Type B pancreatic cell (in vitro differentiated cells): ENCODE results near the gene SCN9A. TPM values are rescaled to one million over a fixed set of nuclear protein-coding genes. Genes with fewer than 3 reads are reported as not detected.

Source experiments
- DNase-seq: peaks from one replicate; pipeline ENCODE4 v3.0.0; 2021; ENCODE audit warnings: mixed read lengths; ENCODE audit not compliant: unreplicated experiment; ENCODE audit errors: extremely low spot score
- H3K27ac Mint-ChIP-seq: 2 replicates; pipeline ENCODE4 v1.8.0; 2021; ENCODE audit warnings: mild to moderate bottlenecking, mixed read lengths
- H3K27me3 Mint-ChIP-seq: 2 replicates; pipeline ENCODE4 v1.8.0; 2021; ENCODE audit warnings: mixed read lengths
- H3K36me3 Mint-ChIP-seq: 2 replicates; pipeline ENCODE4 v1.8.0; 2021; ENCODE audit warnings: mixed read lengths
- H3K4me1 Mint-ChIP-seq: one replicate; pipeline ENCODE4 v1.8.0; 2021; ENCODE audit warnings: mixed read lengths; ENCODE audit not compliant: unreplicated experiment
- H3K4me3 Mint-ChIP-seq: 2 replicates; pipeline ENCODE4 v1.8.0; 2021; ENCODE audit warnings: mild to moderate bottlenecking, mixed read lengths
- H3K9me3 Mint-ChIP-seq: 2 replicates; pipeline ENCODE4 v1.8.0; 2021; ENCODE audit warnings: mixed read lengths
- CTCF ChIP-seq: fragments of 200-600 bp; sonication (generic); conservative IDR thresholded peaks from 2 replicates; pipeline ENCODE4 v1.5.0; 2021; ENCODE audit warnings: antibody characterized with exemption, mild to moderate bottlenecking
- total RNA-seq: library from RNA; stranded (reverse); gene quantifications from 2 replicates; pipeline ENCODE4 v1.2.1, GENCODE V29; 2021; ENCODE audit warnings: low replicate concordance

Gene SCN9A
- total RNA-seq, 1 donor from 2014 or later: 6.2 TPM

DNA sequence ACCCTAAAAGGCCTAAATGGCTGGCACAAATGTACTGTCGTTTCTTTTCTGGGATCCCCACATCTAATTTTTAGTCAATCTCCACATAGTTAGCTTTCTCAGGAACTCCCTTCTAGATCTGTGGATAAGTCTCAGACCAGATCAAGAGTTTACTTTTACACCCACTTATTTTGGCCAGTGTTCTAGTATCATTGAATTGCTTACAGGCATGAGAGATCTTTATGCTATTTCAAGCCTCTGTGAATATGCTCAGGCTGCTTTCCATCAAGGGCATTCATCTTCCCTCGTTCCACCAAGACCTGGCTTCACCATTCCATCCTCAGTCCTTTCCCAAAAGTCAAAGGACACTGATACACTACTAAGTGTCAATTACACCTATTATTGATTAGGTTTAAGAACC, 220.2 kb downstream of the SCN9A start:
- Mint-ChIP-seq H3K27me3 (peaks cover 3% of the 10 kb centered on the region), H3K4me3 (no peak overlapping the region), H3K27ac (no peak overlapping the region), H3K9me3 (no peaks in the 10 kb centered on the region), H3K36me3 (no peaks in the 10 kb centered on the region), H3K4me1 (no peaks in the 10 kb centered on the region)
- DNase-seq: no peak
- TF ChIP-seq CTCF: no peak

- no peak for DNase-seq
- no peaks in the 10 kb centered on the region for H3K36me3 Mint-ChIP-seq
- no peaks in the 10 kb centered on the region for H3K9me3 Mint-ChIP-seq
- H3K27ac Mint-ChIP-seq: peak overlapping the region; percentile 22
- peaks cover 3% of the 10 kb centered on the region for H3K27me3 Mint-ChIP-seq
- no peaks in the 10 kb centered on the region for H3K4me1 Mint-ChIP-seq
- TF ChIP-seq CTCF: no peak
- no peak overlapping the region for H3K4me3 Mint-ChIP-seq
Measured at GRCh38 chr2:166154685-166155338, 220.9 kb downstream of the SCN9A start.

GRCh38 chr2:166152064-166152463, 223.7 kb downstream of the SCN9A start:
- no peak overlapping the region for H3K4me3 Mint-ChIP-seq
- peaks cover 3% of the 10 kb centered on the region for H3K27me3 Mint-ChIP-seq
- no peak overlapping the region for H3K27ac Mint-ChIP-seq
- H3K9me3 Mint-ChIP-seq: no peaks in the 10 kb centered on the region
- no peak for TF ChIP-seq CTCF
- H3K4me1 Mint-ChIP-seq: no peaks in the 10 kb centered on the region
- H3K36me3 Mint-ChIP-seq: no peaks in the 10 kb centered on the region
- DNase-seq: no peak

GRCh38 chr2:166148500-166149400, 227.0 kb downstream of the SCN9A start:
- no peak for TF ChIP-seq CTCF
- H3K4me3 Mint-ChIP-seq: no peak overlapping the region
- no peak overlapping the region for H3K27ac Mint-ChIP-seq
- H3K4me1 Mint-ChIP-seq: no peaks in the 10 kb centered on the region
- H3K27me3 Mint-ChIP-seq: no peaks in the 10 kb centered on the region
- no peaks in the 10 kb centered on the region for H3K36me3 Mint-ChIP-seq
- H3K9me3 Mint-ChIP-seq: no peaks in the 10 kb centered on the region
- DNase-seq: no peak

DNA sequence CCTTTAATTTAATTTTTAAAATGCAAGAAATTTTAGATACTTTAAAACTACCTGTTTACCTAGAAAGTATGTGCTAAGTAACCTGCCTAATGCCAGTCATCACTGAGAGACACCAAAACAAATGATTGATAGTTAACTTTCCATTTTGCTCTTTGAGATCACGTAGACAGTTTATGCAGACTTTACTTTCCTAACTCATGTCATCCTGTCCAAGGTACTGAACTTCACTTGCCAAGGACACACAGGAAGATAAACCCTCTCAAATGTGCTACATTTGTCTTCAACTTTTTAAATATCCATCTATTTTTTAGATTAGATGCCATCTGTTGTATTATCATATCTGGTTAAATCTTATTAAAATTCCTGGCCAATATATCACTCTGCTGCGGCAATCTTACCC, 227.9 kb downstream of the SCN9A start:
- Mint-ChIP-seq H3K27ac (no peak overlapping the region), H3K36me3 (no peaks in the 10 kb centered on the region), H3K27me3 (no peaks in the 10 kb centered on the region), H3K9me3 (no peaks in the 10 kb centered on the region), H3K4me3 (no peak overlapping the region), H3K4me1 (no peaks in the 10 kb centered on the region)
- no peak for DNase-seq
- no peak for TF ChIP-seq CTCF

Other genes starting within 250 kb of the SCN9A start
- gene SCN1A, start 247.9 kb downstream of the SCN9A start, total RNA-seq: 0.19 and 2.6 TPM in 2 replicates
- gene SCN7A, start 118.3 kb upstream of the SCN9A start, total RNA-seq: 1.8 and 2.8 TPM in 2 replicates